Panc1 (cell line): ENCODE data around the gene CEP128. TPM values are rescaled to one million over a fixed set of nuclear protein-coding genes. Genes with fewer than 3 reads are reported as not detected.

Experiments
- ATAC-seq: fragments of 200-7000 bp; cut with Tn5 transposase; 2 replicates; pipeline ENCODE4 v1.9.1; 2020; ENCODE audit warnings: mild to moderate bottlenecking, moderate library complexity
- BruUV-seq: library from RNA; stranded (reverse); fragments of 400-500 nt; replicated peaks from 2 replicates; lab custom pipeline; 2021; lab: Mats Ljungman, UMichigan
- CTCF ChIA-PET: fragments of 300-600 bp; sonication (Branson Sonifier 250); formaldehyde crosslinking; loops from one replicate; lab custom pipeline; 2022; ENCODE audit warnings: antibody characterized with exemption; lab: Charles Lee
- POLR2A ChIA-PET: fragments of 300-600 bp; sonication (Branson Sonifier 250); formaldehyde crosslinking; loops from one replicate; lab custom pipeline; 2022; ENCODE audit warnings: antibody characterized with exemption; lab: Charles Lee
- DNase-seq: peaks from one replicate; pipeline ENCODE4 v3.0.0-alpha.2; 2010; ENCODE audit warnings: low read depth, low spot score
- H3K27ac ChIP-seq: 2 replicates; pipeline ENCODE4 v1.5.1; 2011; ENCODE audit warnings: mild to moderate bottlenecking, low read length, inconsistent platforms
- H3K27me3 ChIP-seq: fragments of 200-500 bp; sonication (Bioruptor generic); 2 replicates; pipeline ENCODE4 v1.6.0; 2014; ENCODE audit warnings: low read length, inconsistent platforms; ENCODE audit not compliant: control insufficient read depth, insufficient read depth
- H3K36me3 ChIP-seq: fragments of 200-500 bp; sonication (Bioruptor generic); 2 replicates; pipeline ENCODE4 v1.5.1; 2014; ENCODE audit warnings: inconsistent platforms, mild to moderate bottlenecking, low read length, moderate library complexity; ENCODE audit not compliant: control insufficient read depth, insufficient read depth
- H3K4me1 ChIP-seq: 2 replicates; pipeline ENCODE4 v1.5.1; 2011; ENCODE audit warnings: inconsistent platforms, mild to moderate bottlenecking, low read length, moderate library complexity; ENCODE audit not compliant: control insufficient read depth, insufficient read depth
- H3K4me3 ChIP-seq, 2 experiments: 2 replicates each; pipeline ENCODE4 v1.5.1; 2011 to 2012; ENCODE audit warnings: low read depth in 2 of 2, low read length in 2 of 2, mild to moderate bottlenecking in 2 of 2, inconsistent platforms in 1 of 2, moderate library complexity in 1 of 2
- H3K9me3 ChIP-seq: fragments of 200-500 bp; sonication (Bioruptor generic); 2 replicates; pipeline ENCODE4 v1.5.1; 2014; ENCODE audit warnings: low read depth, mild to moderate bottlenecking, inconsistent platforms, low read length, moderate library complexity; ENCODE audit not compliant: control insufficient read depth, insufficient read depth
- POLR2AphosphoS5 ChIP-seq: IDR thresholded peaks from 2 replicates; pipeline ENCODE4 v1.6.1; 2012; ENCODE audit warnings: mild to moderate bottlenecking, low read depth, low read length, moderate library complexity
- SIN3A ChIP-seq: IDR thresholded peaks from 2 replicates; pipeline ENCODE4 v1.6.1; 2012; ENCODE audit warnings: low read depth, mild to moderate bottlenecking, low read length, moderate library complexity, borderline replicate concordance; ENCODE audit not compliant: insufficient read depth
- TCF7L2 ChIP-seq: IDR thresholded peaks from 2 replicates; pipeline ENCODE4 v1.6.1; 2011; ENCODE audit warnings: mild to moderate bottlenecking, low read depth, low read length, inconsistent platforms
- in situ Hi-C: cut with HindIII; loops from 2 replicates; pipeline ENCODE4 v1.10.0; 2016; ENCODE audit warnings: low sequenced_read_pairs, low pct_unique_long_range_greater_than_20kb
- intact Hi-C: fragments of 100-400 bp; cut with micrococcal nuclease; formaldehyde crosslinking; loops from one replicate; pipeline ENCODE4 v1.10.0; 2022; ENCODE audit not compliant: unreplicated experiment
- total RNA-seq: library from RNA; stranded (reverse); gene quantifications from one replicate; pipeline ENCODE4 v1.2.1, GENCODE V29; 2021; ENCODE audit not compliant: unreplicated experiment
- TF ChIP-seq, protein P1 (sequence below), 2 experiments: IDR thresholded peaks; 2 replicates each; pipeline ENCODE4 v1.6.1; 2011 to 2012; ENCODE audit warnings: low read depth in 2 of 2, control low read depth in 1 of 2, low read length in 1 of 2, mild to moderate bottlenecking in 1 of 2, moderate library complexity in 1 of 2; ENCODE audit not compliant: insufficient read depth in 1 of 2
- TF ChIP-seq, protein P2 (sequence below): fragments of 450-650 bp; IDR thresholded peaks from 2 replicates; pipeline ENCODE4 v1.5.1; 2017; ENCODE audit warnings: mild to moderate bottlenecking

CEP128 gene
- total RNA-seq, 1 experiment from 2014 or later: 9.3 TPM

DNA sequence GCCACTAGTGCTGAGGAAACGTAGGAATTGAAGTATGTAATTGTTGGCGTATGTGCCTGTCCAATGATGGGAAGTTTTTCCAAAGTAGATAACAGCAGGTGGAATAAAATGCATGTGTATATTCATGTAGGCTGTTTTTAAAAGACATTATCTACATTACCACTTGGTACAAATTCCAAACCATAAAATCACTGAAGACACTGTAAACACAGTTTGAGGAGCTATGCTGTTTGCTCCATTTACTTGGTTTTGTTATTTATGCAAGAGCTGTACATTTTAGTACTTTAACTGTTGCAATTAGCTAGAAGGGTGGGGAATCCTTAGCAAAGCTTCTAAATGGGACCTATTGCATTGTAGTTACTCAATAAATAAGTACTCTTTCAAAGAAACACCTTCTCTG, 455.8 kb downstream of the CEP128 start:
- no peak for DNase-seq
- H3K27ac ChIP-seq: no peak overlapping the region
- H3K36me3 ChIP-seq: no peaks in the 10 kb centered on the region
- intact Hi-C loops (no loop called here), in situ Hi-C loops (no loop called here)
- H3K4me3 ChIP-seq: no peak overlapping the region
- H3K27me3 ChIP-seq: no peaks in the 10 kb centered on the region
- H3K4me1 ChIP-seq: no peaks in the 10 kb centered on the region
- ChIA-PET CTCF (no interaction called here), POLR2A (no interaction called here)
- H3K9me3 ChIP-seq: no peaks in the 10 kb centered on the region
- no peak for ATAC-seq
- TF ChIP-seq, protein P1, sequence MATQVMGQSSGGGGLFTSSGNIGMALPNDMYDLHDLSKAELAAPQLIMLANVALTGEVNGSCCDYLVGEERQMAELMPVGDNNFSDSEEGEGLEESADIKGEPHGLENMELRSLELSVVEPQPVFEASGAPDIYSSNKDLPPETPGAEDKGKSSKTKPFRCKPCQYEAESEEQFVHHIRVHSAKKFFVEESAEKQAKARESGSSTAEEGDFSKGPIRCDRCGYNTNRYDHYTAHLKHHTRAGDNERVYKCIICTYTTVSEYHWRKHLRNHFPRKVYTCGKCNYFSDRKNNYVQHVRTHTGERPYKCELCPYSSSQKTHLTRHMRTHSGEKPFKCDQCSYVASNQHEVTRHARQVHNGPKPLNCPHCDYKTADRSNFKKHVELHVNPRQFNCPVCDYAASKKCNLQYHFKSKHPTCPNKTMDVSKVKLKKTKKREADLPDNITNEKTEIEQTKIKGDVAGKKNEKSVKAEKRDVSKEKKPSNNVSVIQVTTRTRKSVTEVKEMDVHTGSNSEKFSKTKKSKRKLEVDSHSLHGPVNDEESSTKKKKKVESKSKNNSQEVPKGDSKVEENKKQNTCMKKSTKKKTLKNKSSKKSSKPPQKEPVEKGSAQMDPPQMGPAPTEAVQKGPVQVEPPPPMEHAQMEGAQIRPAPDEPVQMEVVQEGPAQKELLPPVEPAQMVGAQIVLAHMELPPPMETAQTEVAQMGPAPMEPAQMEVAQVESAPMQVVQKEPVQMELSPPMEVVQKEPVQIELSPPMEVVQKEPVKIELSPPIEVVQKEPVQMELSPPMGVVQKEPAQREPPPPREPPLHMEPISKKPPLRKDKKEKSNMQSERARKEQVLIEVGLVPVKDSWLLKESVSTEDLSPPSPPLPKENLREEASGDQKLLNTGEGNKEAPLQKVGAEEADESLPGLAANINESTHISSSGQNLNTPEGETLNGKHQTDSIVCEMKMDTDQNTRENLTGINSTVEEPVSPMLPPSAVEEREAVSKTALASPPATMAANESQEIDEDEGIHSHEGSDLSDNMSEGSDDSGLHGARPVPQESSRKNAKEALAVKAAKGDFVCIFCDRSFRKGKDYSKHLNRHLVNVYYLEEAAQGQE (IDR thresholded peaks at IDR 0.05; ENCODE audit: insufficient read depth in 1 of 2, low read depth in 2 of 2, low read length in 1 of 2): no peak
- TF ChIP-seq, protein P2, sequence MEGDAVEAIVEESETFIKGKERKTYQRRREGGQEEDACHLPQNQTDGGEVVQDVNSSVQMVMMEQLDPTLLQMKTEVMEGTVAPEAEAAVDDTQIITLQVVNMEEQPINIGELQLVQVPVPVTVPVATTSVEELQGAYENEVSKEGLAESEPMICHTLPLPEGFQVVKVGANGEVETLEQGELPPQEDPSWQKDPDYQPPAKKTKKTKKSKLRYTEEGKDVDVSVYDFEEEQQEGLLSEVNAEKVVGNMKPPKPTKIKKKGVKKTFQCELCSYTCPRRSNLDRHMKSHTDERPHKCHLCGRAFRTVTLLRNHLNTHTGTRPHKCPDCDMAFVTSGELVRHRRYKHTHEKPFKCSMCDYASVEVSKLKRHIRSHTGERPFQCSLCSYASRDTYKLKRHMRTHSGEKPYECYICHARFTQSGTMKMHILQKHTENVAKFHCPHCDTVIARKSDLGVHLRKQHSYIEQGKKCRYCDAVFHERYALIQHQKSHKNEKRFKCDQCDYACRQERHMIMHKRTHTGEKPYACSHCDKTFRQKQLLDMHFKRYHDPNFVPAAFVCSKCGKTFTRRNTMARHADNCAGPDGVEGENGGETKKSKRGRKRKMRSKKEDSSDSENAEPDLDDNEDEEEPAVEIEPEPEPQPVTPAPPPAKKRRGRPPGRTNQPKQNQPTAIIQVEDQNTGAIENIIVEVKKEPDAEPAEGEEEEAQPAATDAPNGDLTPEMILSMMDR: no peak
- no peak for TF ChIP-seq SIN3A
- no peak for TF ChIP-seq TCF7L2
- TF ChIP-seq POLR2AphosphoS5: no peak
- no TSS peak for BruUV-seq

DNA sequence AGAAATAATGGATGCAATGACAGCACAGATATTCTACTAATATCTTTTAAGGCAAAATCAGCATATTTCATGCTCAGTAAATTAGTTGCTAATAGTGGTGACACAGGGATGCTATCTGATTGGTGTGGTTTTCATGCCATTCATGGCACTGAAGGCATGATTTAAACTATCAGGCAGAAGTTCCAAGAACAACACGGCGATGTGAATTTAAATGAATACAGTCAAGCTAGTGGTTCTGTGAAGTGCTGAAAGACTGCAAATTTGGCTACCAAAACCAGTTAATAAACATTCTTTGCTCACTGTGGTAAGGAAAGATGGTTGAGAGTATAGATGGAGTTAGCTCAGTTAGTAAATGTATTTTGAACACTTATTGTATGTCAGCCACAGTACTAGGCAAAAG, 458.2 kb downstream of the CEP128 start:
- Histone ChIP-seq H3K27me3 (no peaks in the 10 kb centered on the region), H3K4me1 (no peaks in the 10 kb centered on the region), H3K27ac (no peak overlapping the region), H3K36me3 (no peaks in the 10 kb centered on the region), H3K9me3 (no peaks in the 10 kb centered on the region), H3K4me3 (no peak overlapping the region)
- in situ Hi-C loops: no loop called here
- ATAC-seq (no peak), DNase-seq (no peak)
- ChIA-PET CTCF (no interaction called here), POLR2A (no interaction called here)
- intact Hi-C loops: no loop called here
- no TSS peak for BruUV-seq
- TF ChIP-seq TCF7L2 (no peak), POLR2AphosphoS5 (no peak), SIN3A (no peak)
- TF ChIP-seq, protein P2: no peak
- TF ChIP-seq, protein P1 (IDR thresholded peaks at IDR 0.05; ENCODE audit: insufficient read depth in 1 of 2, low read depth in 2 of 2, low read length in 1 of 2): no peak
